Bronchial epithelial cell (primary cell): ENCODE results near the gene ULK4. TPM values are rescaled to one million over a fixed set of nuclear protein-coding genes. Genes with fewer than 3 reads are reported as not detected.
A peak's percentile ranks its signal among the peaks of the same experiment; 100 is the strongest.

ENCODE experiments used
- DNase-seq: peaks from one replicate; pipeline ENCODE4 v3.0.0-alpha.2; 2010; ENCODE audit warnings: low read depth
- FAIRE-seq: peaks from 2 replicates; lab custom pipeline; 2011; peaks lifted over from hg19 to GRCh38; lab: Jason Lieb, UNC
- H3K27me3 ChIP-seq: 2 replicates; pipeline ENCODE4 v1.5.1; 2011; ENCODE audit warnings: low read length; ENCODE audit not compliant: control insufficient read depth, insufficient read depth
- H3K36me3 ChIP-seq: 2 replicates; pipeline ENCODE4 v1.5.1; 2011; ENCODE audit warnings: low read length; ENCODE audit not compliant: control insufficient read depth, insufficient read depth
- H3K4me3 ChIP-seq: 2 replicates; pipeline ENCODE4 v1.5.1; 2011; ENCODE audit warnings: mild to moderate bottlenecking, low read depth, low read length, control low read depth
- CTCF ChIP-seq: IDR thresholded peaks from 2 replicates; pipeline ENCODE4 v1.5.1; 2011; ENCODE audit warnings: mild to moderate bottlenecking, moderate library complexity, low read length, control low read depth, inconsistent platforms; ENCODE audit not compliant: insufficient read depth, severe bottlenecking
- total RNA-seq: library from RNA; depleted of rRNA; stranded (reverse); fragments of >200 nt; gene quantifications from 2 replicates; pipeline ENCODE4 v1.2.1, GENCODE V29; 2014

ULK4 gene
- total RNA-seq, 1 donor from 2014 or later: 3.9 TPM

- Histone ChIP-seq H3K27me3 (no peaks in the 10 kb centered on the region), H3K36me3 (no peaks in the 10 kb centered on the region), H3K4me3 (no peak overlapping the region)
- no peak for TF ChIP-seq CTCF
- DNase-seq (no peak), FAIRE-seq (no peak)
These were observed 29.4 kb downstream of the ULK4 start for GRCh38 chr3:41932464-41932863.

- H3K36me3 ChIP-seq: no peaks in the 10 kb centered on the region
- no peak for FAIRE-seq
- H3K27me3 ChIP-seq: no peaks in the 10 kb centered on the region
- DNase-seq: no peak
- H3K4me3 ChIP-seq: no peak overlapping the region
- no peak for TF ChIP-seq CTCF
These were observed 41.4 kb downstream of the ULK4 start for GRCh38 chr3:41920406-41920965.

GRCh38 chr3:41915353-41915752 lies 46.5 kb downstream of the ULK4 start:
- Histone ChIP-seq H3K4me3 (no peak overlapping the region), H3K36me3 (no peaks in the 10 kb centered on the region), H3K27me3 (no peaks in the 10 kb centered on the region)
- no peak for TF ChIP-seq CTCF
- FAIRE-seq (no peak), DNase-seq (no peak)

GRCh38 chr3:41912280-41912679 lies 49.6 kb downstream of the ULK4 start:
- H3K27me3 ChIP-seq: no peaks in the 10 kb centered on the region
- FAIRE-seq: no peak
- no peak for TF ChIP-seq CTCF
- no peaks in the 10 kb centered on the region for H3K36me3 ChIP-seq
- no peak overlapping the region for H3K4me3 ChIP-seq
- no peak for DNase-seq

- H3K27me3 ChIP-seq: no peaks in the 10 kb centered on the region
- FAIRE-seq (no peak), DNase-seq (peak; percentile 71)
- no peak overlapping the region for H3K4me3 ChIP-seq
- H3K36me3 ChIP-seq: no peaks in the 10 kb centered on the region
- TF ChIP-seq CTCF: no peak
These were observed 54.4 kb downstream of the ULK4 start for GRCh38 chr3:41907330-41908073.
